GM18499 (cell line): ENCODE results near the gene SIX3.

Source experiments
- ATAC-seq: cut with Tn5 transposase; IDR thresholded peaks from one replicate; pipeline ENCODE4 v1.9.1; 2021; ENCODE audit warnings: moderate number of reproducible peaks; ENCODE audit not compliant: insufficient read depth, unreplicated experiment

SIX3 gene

DNA sequence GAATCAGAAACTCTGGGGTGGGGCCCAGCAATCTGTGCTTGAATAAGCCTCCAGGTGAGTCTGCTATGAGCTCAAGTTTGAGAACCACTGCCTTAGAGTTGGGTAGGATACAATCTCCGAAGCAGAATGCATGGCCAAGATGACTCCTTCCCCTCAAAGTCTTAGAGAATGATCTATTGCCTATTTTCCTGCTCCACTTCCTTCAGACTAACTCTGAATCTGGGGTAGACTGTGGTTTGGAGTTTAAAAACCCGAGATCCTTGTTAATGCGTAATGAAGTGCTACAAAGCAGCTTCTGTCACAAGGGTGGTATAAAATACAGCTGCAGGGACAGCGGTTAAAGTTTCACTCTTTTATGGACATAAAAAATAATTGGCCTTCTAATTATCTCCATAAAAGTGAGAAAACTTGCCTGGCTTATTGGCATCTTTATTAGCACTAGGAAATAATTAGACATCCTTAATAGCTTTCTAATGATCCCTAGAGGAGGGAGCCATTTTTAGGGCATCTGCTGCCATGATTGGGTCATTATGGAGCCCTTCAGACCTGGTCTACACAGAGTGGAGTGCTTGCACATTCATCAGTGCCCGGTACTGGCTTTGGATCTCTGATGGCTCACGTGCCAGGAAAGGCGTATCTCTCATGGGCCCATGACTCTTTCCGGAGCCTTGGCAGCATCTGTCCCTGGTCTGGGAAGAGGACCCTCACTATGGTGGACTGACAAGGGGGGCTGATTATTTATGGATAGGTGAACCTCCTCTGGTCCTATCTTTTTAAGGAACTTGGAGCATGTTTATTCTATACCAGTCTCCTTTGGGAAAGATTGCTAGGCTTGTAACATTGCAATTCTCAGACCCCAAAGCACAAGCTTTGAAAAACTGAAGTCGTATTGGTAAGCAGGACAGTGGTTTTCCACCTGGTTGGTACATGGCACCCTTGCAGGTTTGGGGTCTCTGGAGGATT, 39.5 kb downstream of the SIX3 start:
- ATAC-seq: no peak

DNA sequence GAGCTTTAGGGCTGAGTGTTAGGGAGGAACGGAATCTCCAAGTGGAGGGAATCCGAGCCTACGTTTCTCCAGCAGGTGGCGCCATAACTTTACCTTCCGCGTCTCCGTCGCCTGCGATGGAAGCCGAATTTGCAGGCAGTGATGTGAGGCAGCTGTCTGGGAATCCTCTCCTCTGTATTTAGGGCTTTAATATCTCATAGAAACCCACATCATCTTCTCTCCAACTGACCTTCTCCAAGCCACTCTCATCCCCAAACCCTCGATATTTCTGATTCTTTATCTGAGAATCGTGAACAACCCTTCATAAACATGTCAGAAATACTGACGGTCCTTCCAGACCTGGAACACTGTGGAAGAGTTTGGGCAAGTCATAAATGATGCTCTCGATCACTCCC, 40.2 kb downstream of the SIX3 start:
- ATAC-seq: no peak

DNA sequence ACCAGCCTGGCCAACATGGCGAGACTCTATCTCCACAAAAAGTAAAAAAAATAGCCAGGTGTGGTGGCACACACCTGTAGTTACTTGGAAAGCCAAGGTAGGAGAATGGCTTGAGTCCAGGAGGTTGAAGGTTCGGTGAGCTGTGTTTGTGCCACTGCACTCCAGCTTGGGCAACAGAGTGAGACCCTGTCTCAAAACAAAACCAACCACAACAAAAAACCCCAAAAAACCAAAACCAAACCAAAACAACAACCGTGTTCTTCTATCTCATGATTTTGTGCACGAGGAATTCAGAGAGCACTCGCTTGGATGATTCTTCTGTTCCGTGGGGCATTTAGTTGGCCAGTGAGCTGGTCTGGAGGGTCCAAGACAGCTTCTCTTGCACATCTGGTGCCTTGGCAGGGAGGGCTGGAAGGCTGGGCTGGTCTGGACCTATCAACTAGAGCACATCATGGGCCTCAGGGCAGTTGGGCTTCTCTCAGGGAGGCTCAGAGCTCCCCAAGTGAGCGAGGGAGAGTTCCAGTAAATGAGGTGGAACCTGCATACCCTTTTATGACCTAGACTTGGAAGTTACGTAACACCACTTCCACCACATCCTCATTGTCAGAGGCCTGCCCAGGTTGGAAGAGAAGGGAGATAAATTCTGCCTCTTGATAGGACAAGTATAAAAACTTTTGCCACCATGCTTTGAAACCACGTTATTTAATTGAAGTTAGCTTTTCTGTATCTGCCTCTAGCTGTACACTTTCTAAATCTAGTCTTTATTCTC, 42.5 kb downstream of the SIX3 start:
- ATAC-seq: no peak

DNA sequence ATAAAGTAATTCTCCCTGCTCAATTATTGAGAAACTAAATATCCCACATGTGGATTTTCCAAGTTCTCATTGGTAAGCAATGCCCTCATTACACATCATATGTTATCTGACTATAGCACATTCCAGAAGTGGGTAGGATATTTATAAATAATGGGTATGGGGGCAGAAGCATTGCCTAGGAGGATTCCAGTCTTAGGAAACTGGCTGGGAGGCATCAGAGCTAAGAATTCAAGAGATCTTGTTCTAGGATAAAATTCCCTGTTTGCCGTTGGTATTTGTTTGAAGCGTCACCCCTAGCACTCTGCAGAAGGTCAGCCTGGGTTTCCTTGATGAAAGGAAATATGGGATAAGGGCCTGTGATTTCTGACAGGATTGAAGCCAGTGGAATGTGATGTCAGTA, 47.7 kb downstream of the SIX3 start:
- ATAC-seq: no peak

GRCh38 chr2:44994377-44994776, 52.9 kb downstream of the SIX3 start:
- no peak for ATAC-seq
